HG03342 (cell line): ENCODE measurements around the gene CLCN7.
"Not testable (repeated sequence)": the region's sequence is repeated elsewhere in the genome, so short reads cannot be mapped to it uniquely, and the experiment has no call there.

Experiments used
- ATAC-seq: cut with Tn5 transposase; IDR thresholded peaks from one replicate; pipeline ENCODE4 v1.9.1; 2021; ENCODE audit warnings: mild to moderate bottlenecking, moderate library complexity; ENCODE audit not compliant: unreplicated experiment

Gene CLCN7

GRCh38 chr16:1446296-1447080, 28.3 kb downstream of the CLCN7 start:
- ATAC-seq: no peak

GRCh38 chr16:1445518-1446203, 29.2 kb downstream of the CLCN7 start:
- no peak for ATAC-seq

- ATAC-seq: no peak
Observed at GRCh38 chr16:1444730-1445517, 29.9 kb downstream of the CLCN7 start.

DNA sequence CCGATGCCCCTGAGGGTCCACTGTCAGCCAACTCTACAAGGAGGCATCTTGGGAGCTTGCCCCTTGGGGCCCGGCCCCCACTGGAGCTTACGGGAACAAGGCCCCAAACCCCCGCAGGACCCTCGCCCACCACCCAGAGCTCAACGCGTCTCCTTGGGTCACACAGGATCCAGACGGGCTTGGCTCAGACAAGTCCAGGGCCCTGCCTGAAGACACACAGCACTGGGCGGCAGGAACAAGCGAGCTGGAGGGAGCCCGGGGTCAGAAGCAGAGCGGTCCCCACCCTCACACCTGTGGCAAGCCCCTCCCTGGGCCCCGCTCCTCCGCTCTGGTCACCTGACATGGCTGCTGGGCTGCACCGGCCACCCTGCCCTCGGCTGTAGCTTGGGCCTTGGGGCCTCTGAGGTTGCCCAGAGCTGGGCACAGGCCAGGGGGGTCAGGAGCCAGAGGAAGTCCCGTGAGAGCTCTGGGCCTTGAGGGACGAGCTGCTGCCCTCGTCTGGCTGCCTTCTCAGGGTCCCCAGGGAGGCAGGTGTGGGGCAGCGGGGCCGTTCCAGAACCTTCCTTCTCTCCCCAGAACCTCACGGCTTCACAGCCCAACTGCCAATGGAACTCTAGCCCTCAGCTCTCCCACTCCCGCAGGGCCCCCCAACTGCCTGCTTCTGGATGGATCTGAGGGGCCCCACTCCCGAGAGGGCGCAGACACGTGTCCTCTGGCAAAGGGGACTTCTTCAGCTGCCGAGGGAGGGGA, 30.7 kb downstream of the CLCN7 start, which contains the start of gene CCDC154:
Gene CCDC154, minus strand, starts transcription at position 577 of the 750 bp plus-strand sequence. Its CDS starts 234 bp downstream, at position 343.
- no peak for ATAC-seq

DNA sequence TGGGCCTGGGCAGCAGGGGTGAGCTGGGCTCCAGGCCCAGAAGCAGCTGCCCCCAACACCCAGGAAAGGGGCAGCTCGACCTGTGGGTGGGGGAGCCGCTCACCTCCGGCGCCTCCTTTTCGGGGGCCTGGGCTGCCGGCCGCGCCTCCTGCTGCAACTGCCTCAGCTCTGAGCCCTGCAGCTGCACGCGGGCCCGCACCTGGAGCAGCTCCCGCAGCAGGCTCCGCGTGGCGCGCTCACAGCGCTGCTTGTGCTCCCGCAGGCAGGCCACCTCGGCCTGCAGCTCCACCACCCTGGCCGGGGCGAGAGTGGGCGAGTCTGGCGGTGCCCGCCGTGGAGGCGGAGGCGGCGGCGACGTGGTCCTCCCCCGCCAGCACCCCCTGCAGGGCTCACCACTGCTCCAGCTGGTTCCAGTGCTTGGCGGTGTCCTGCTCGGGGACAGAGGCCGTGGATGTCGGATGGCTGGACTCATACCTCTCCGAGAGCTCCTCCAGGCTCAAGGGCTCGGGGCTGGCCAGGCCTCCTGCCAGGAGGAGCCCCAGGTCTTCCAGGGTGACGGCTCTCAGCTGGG, 31.3 kb downstream of the CLCN7 start:
- ATAC-seq: no peak

DNA sequence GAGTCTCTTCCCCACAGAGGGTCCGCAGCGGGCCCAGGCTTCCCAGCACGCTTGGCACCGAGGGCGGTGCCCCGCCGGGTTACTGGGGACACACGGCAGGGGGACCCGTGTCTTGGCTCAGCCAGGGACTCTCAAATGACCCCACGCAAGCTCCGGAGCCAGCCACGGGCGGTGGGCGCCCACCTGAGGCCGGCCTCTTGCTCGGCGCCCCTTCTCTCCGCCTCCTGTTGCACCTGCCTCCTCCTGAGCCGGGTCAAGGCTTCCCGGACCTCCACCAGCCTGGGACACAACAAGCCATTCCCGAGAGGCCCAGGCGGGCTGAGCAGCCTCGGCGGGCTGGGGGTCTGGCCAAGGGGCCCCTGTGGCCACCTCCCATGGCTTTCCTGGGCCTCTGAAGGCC, 32.1 kb downstream of the CLCN7 start:
- ATAC-seq: no peak

- no peak for ATAC-seq
Observed at GRCh38 chr16:1441391-1441829, 33.4 kb downstream of the CLCN7 start.

DNA sequence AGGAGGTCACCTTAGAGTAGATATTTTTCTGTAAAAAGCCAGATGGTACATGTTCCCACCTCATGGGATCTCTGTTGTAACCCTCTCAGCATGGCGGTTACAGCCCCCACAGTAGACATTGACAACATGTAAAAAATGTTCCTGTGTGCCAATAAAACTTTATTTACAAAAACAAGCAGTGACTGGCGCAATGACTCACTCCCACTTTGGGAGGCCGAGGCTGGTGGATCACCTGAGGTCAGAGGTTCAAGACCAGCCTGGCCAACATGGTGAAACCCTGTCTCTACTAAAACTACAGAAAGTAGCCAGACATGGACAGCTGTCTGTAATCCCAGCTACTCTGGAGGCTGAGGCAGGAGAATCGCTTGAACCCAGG, 35.1 kb downstream of the CLCN7 start:
- not testable (repeated sequence) for ATAC-seq

GRCh38 chr16:1439058-1439698, 35.6 kb downstream of the CLCN7 start:
- no peak for ATAC-seq

- ATAC-seq: no peak
Observed at GRCh38 chr16:1438229-1439057, 36.4 kb downstream of the CLCN7 start.

GRCh38 chr16:1437606-1438005, 37.2 kb downstream of the CLCN7 start:
- ATAC-seq: no peak

DNA sequence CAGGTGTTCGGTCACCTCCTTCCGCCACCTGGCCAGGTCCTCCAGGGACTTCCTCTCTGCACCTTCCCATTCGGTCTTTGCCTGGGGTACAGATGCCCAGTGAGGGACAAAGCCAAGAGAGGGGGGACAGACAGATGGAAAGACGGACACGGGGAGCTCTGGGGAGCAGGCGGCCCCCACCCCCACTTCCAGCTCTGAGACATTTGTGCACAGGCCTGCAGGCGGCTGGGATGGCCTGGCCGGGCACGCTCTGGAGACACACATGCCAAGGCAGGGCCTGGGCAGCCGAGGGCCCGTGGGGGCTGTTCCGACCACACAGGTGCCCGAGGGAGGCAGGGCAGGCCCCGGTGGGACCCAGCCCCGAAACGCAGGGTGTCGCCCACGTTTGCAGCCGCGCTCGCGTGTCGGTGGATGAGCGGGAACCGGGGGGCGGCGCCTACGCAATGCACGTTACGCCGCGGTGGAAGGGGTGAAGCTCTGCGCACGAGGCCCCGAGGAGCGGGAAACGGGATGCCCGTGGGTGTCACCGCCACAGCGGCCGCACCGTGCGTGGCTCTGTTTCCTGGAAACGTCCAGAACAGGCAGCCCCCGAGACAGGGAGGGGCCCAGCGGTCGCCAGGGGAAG, 38.0 kb downstream of the CLCN7 start:
- no peak for ATAC-seq

- ATAC-seq: no peak
Observed at GRCh38 chr16:1435921-1436697, 38.7 kb downstream of the CLCN7 start.

GRCh38 chr16:1434644-1435592, 39.9 kb downstream of the CLCN7 start:
- ATAC-seq: no peak

GRCh38 chr16:1433756-1434155, 41.1 kb downstream of the CLCN7 start:
- no peak for ATAC-seq

DNA sequence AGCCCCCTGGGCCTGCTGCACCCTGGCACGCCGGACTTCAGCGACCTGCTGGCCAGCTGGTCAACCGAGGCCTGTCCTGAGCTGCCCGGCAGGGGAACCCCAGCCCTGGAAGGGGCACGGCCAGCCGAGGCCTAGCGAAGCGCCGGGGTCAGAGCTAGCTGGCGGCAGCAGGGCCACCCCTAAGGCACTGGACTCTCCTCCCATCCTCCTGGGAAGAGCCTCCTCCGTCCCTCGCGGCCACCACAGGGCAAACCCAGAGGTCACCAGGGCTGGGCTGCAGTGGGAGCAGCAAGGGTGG, 41.6 kb downstream of the CLCN7 start:
- no peak for ATAC-seq
